ENCODE data around the gene BCAS1. TPM values are rescaled to one million over a fixed set of nuclear protein-coding genes. Genes with fewer than 3 reads are reported as not detected.
A peak's percentile ranks its signal among the peaks of the same experiment; 100 is the strongest.

BCAS1 gene
- total and polyA plus RNA-seq, 3 donors from 2014 or later, result 2.4 to 8.8 (median 3.3) TPM

GRCh38 chr20:53926428-53927028, 143.9 kb downstream of the BCAS1 start:
- no peaks in the 10 kb centered on the region for H3K36me3 ChIP-seq (ENCODE audit: low read depth, missing control alignments)
- H3K9me3 ChIP-seq, result no peaks in the 10 kb centered on the region
- TF ChIP-seq, protein P1, sequence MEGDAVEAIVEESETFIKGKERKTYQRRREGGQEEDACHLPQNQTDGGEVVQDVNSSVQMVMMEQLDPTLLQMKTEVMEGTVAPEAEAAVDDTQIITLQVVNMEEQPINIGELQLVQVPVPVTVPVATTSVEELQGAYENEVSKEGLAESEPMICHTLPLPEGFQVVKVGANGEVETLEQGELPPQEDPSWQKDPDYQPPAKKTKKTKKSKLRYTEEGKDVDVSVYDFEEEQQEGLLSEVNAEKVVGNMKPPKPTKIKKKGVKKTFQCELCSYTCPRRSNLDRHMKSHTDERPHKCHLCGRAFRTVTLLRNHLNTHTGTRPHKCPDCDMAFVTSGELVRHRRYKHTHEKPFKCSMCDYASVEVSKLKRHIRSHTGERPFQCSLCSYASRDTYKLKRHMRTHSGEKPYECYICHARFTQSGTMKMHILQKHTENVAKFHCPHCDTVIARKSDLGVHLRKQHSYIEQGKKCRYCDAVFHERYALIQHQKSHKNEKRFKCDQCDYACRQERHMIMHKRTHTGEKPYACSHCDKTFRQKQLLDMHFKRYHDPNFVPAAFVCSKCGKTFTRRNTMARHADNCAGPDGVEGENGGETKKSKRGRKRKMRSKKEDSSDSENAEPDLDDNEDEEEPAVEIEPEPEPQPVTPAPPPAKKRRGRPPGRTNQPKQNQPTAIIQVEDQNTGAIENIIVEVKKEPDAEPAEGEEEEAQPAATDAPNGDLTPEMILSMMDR (IDR thresholded peaks at IDR 0.05), result no peak
- TF ChIP-seq POLR2A (IDR thresholded peaks at IDR 0.05), result no peak
- intact Hi-C loops (cut with DNase I; ENCODE audit: low total_unique reads), result no loop called here
- no peaks in the 10 kb centered on the region for H3K27me3 ChIP-seq
- no peak for DNase-seq
- WGBS, 2 donors, result 75 to 83% methylated on average over 5 of the region's 5 CpGs
- H3K4me1 ChIP-seq, result no peaks in the 10 kb centered on the region
- no peak overlapping the region for H3K4me3 ChIP-seq
- no peak overlapping the region for H3K27ac ChIP-seq

GRCh38 chr20:53925651-53926401, 144.6 kb downstream of the BCAS1 start:
- no peak for TF ChIP-seq POLR2A (IDR thresholded peaks at IDR 0.05)
- TF ChIP-seq, protein P1 (IDR thresholded peaks at IDR 0.05), result no peak
- intact Hi-C loops (cut with DNase I; ENCODE audit: low total_unique reads), result no loop called here
- WGBS, 2 donors, result 93 to 96% methylated on average over 12 of the region's 12 CpGs
- H3K4me1 ChIP-seq, result no peaks in the 10 kb centered on the region
- no peak for DNase-seq
- H3K4me3 ChIP-seq, result no peak overlapping the region
- H3K27ac ChIP-seq, result no peak overlapping the region
- no peaks in the 10 kb centered on the region for H3K9me3 ChIP-seq
- no peaks in the 10 kb centered on the region for H3K36me3 ChIP-seq (ENCODE audit: low read depth, missing control alignments)
- no peaks in the 10 kb centered on the region for H3K27me3 ChIP-seq

DNA sequence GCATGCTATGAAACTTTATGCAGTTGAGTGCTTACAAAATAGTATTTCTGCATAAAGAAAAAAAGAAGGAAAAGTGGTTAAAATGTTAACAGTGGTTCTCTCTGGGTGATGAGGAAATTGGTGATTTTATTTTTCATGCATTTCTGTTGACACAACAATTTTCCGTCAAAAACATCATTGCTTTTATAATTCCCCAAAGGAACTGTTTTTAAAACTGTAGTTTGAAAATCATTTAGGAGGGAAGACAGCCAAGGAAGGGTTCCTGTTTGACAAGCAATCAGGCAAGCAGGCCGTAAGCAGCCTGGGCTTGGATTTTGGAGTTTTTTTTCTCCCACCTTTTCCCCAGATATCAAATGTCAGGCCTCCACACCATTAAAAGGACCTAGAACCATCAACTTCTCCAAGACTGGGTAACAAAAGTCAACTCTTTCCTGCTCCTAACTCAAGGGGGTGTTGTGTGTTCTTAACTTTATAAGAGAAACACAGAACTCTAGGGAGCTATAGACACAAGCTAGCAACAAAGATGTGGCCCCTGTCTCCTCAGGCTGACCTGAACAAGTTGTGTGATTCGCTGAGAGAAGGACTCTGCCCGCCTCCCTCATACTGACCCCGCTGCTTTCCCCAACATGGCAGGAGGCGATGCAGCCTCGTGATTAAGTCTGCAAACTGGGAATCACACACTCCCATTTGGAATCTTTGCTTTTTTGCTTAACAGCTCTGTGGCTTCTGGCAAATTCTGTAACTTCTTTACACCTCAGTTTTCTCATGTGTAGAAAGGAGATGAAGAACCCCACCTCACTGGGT, 146.6 kb downstream of the BCAS1 start:
- intact Hi-C loops (cut with DNase I; ENCODE audit: low total_unique reads), result no loop called here
- peak overlapping the region in 1 of 2 donors; percentile 43 for H3K27ac ChIP-seq

DNA sequence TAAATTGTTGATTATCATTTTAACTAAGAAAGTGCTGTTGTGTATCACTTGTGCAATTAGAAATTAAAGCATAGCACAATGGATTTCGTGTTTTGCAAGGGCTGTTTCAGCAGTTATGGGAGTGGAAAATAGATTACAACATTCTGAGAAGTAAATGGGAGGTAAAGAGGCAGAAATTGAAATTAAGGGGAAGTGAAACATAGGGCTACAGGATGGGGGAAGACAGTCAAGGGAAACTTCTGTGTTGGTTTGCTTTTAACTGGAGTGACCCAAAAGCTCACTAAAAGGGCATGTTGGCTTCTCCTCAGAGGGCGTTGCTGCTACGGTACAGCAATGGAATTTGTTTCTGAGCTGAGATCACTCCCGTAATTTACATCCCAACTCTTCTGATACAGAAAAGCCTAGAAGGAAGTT, 147.5 kb downstream of the BCAS1 start:
- no peaks in the 10 kb centered on the region for H3K4me1 ChIP-seq
- no peak for DNase-seq
- WGBS, 2 donors, result 55 to 70% methylated on average over 4 of the region's 4 CpGs
- intact Hi-C loops (cut with DNase I; ENCODE audit: low total_unique reads), result no loop called here
- no peak overlapping the region for H3K4me3 ChIP-seq
- H3K27ac ChIP-seq, result no peak overlapping the region
- TF ChIP-seq, protein P1 (IDR thresholded peaks at IDR 0.05), result no peak
- no peak for TF ChIP-seq POLR2A (IDR thresholded peaks at IDR 0.05)
- no peaks in the 10 kb centered on the region for H3K36me3 ChIP-seq (ENCODE audit: low read depth, missing control alignments)
- no peaks in the 10 kb centered on the region for H3K9me3 ChIP-seq
- no peaks in the 10 kb centered on the region for H3K27me3 ChIP-seq

More for the DNA sequence above, 146.6 kb downstream of the BCAS1 start:
- H3K36me3 ChIP-seq (ENCODE audit: low read depth, missing control alignments), result no peaks in the 10 kb centered on the region
- TF ChIP-seq, protein P1 (IDR thresholded peaks at IDR 0.05), result no peak
- no peak for TF ChIP-seq POLR2A (IDR thresholded peaks at IDR 0.05)
- DNase-seq, result no peak
- H3K27me3 ChIP-seq, result no peaks in the 10 kb centered on the region
- no peaks in the 10 kb centered on the region for H3K4me1 ChIP-seq
- WGBS, 2 donors, result 79 to 87% methylated on average over 7 of the region's 7 CpGs
- H3K9me3 ChIP-seq, result no peaks in the 10 kb centered on the region
- no peak overlapping the region for H3K4me3 ChIP-seq
